GM23338 (cell line): ENCODE results near the gene ANKH.

Experiments
- CREB1 ChIP-seq: fragments of 250-450 bp; sonication (Bioruptor Pico); IDR thresholded peaks from 2 replicates; pipeline ENCODE4 v1.5.0; 2020; ENCODE audit warnings: low read depth, mild to moderate bottlenecking, moderate library complexity
- EZH2 ChIP-seq: fragments of 200-600 bp; sonication (generic); IDR thresholded peaks from one replicate; pipeline ENCODE4 v1.8.0; 2017; ENCODE audit warnings: antibody characterized with exemption, mild to moderate bottlenecking, low read depth; ENCODE audit not compliant: unreplicated experiment
- EZH2phosphoT487 ChIP-seq: fragments of 200-600 bp; sonication (generic); IDR thresholded peaks from one replicate; pipeline ENCODE4 v1.8.1; 2018; ENCODE audit warnings: antibody characterized with exemption; ENCODE audit not compliant: unreplicated experiment
- JUNB ChIP-seq: IDR thresholded peaks from one replicate; pipeline ENCODE4 v1.6.1; 2016; ENCODE audit warnings: antibody characterized with exemption; ENCODE audit not compliant: unreplicated experiment
- NANOG ChIP-seq: IDR thresholded peaks from 2 replicates; pipeline ENCODE4 v1.6.1; 2016; ENCODE audit warnings: antibody characterized with exemption, borderline replicate concordance
- POLR2AphosphoS5 ChIP-seq: IDR thresholded peaks from 2 replicates; pipeline ENCODE4 v1.6.1; 2016; ENCODE audit warnings: antibody characterized with exemption, low read depth
- STAT1 ChIP-seq: IDR thresholded peaks from one replicate; pipeline ENCODE4 v1.6.1; 2016; ENCODE audit warnings: antibody characterized with exemption; ENCODE audit not compliant: unreplicated experiment
- ZNF114 ChIP-seq: fragments of 250-450 bp; sonication (Bioruptor Pico); IDR thresholded peaks from 2 replicates; pipeline ENCODE4 v1.5.0; 2020; ENCODE audit warnings: mild to moderate bottlenecking, moderate library complexity
- TF ChIP-seq, protein P1 (sequence below), 2 experiments: fragments of 200-600 bp in 1 of 2; sonication (generic) in 1 of 2; conservative IDR thresholded peaks; 2 replicates each; pipeline versions ENCODE4 v1.5.1 to v1.6.1; 2016 to 2017; ENCODE audit warnings: antibody characterized with exemption in 2 of 2, low read depth in 2 of 2, mild to moderate bottlenecking in 2 of 2, moderate library complexity in 1 of 2
- TF ChIP-seq, protein P2 (sequence below): IDR thresholded peaks from one replicate; pipeline ENCODE4 v1.6.1; 2018; ENCODE audit warnings: antibody characterized with exemption; ENCODE audit not compliant: unreplicated experiment

DNA sequence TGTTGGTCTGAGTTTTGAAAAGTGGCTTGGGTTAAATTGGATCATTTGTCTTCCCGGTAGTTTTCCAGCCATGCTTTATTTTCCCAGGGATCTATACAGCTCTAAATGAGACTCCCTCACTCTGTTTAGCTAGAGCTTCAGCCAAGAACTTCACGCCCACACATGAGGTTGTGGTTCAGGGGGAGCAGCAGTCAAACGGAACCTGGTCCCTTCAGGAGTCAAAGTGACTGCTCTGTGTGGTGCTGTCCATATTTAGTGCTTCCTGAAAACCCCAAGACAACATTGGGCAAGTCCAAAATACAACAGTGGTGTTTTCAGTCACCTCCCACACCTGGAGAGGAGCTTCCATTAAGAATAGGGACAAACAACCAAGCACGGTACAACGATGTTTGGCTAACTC is 90.5 kb downstream of the ANKH start:
- TF ChIP-seq, protein P1, sequence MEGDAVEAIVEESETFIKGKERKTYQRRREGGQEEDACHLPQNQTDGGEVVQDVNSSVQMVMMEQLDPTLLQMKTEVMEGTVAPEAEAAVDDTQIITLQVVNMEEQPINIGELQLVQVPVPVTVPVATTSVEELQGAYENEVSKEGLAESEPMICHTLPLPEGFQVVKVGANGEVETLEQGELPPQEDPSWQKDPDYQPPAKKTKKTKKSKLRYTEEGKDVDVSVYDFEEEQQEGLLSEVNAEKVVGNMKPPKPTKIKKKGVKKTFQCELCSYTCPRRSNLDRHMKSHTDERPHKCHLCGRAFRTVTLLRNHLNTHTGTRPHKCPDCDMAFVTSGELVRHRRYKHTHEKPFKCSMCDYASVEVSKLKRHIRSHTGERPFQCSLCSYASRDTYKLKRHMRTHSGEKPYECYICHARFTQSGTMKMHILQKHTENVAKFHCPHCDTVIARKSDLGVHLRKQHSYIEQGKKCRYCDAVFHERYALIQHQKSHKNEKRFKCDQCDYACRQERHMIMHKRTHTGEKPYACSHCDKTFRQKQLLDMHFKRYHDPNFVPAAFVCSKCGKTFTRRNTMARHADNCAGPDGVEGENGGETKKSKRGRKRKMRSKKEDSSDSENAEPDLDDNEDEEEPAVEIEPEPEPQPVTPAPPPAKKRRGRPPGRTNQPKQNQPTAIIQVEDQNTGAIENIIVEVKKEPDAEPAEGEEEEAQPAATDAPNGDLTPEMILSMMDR (conservative IDR thresholded peaks at IDR 0.05; ENCODE audit: low read depth in 2 of 2) = no peak
- TF ChIP-seq, protein P2, sequence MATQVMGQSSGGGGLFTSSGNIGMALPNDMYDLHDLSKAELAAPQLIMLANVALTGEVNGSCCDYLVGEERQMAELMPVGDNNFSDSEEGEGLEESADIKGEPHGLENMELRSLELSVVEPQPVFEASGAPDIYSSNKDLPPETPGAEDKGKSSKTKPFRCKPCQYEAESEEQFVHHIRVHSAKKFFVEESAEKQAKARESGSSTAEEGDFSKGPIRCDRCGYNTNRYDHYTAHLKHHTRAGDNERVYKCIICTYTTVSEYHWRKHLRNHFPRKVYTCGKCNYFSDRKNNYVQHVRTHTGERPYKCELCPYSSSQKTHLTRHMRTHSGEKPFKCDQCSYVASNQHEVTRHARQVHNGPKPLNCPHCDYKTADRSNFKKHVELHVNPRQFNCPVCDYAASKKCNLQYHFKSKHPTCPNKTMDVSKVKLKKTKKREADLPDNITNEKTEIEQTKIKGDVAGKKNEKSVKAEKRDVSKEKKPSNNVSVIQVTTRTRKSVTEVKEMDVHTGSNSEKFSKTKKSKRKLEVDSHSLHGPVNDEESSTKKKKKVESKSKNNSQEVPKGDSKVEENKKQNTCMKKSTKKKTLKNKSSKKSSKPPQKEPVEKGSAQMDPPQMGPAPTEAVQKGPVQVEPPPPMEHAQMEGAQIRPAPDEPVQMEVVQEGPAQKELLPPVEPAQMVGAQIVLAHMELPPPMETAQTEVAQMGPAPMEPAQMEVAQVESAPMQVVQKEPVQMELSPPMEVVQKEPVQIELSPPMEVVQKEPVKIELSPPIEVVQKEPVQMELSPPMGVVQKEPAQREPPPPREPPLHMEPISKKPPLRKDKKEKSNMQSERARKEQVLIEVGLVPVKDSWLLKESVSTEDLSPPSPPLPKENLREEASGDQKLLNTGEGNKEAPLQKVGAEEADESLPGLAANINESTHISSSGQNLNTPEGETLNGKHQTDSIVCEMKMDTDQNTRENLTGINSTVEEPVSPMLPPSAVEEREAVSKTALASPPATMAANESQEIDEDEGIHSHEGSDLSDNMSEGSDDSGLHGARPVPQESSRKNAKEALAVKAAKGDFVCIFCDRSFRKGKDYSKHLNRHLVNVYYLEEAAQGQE = no peak
- no peak for TF ChIP-seq EZH2phosphoT487
- no peak for TF ChIP-seq EZH2
- TF ChIP-seq POLR2AphosphoS5 = no peak
- no peak for TF ChIP-seq STAT1
- TF ChIP-seq CREB1 (CRISPR knock-in tag) = no peak
- TF ChIP-seq NANOG = no peak
- TF ChIP-seq ZNF114 (CRISPR knock-in tag) = no peak
- TF ChIP-seq JUNB = no peak
